HCT116 (cell line): Measurements from ENCODE around the gene LMBR1L. TPM values are rescaled to one million over a fixed set of nuclear protein-coding genes. Genes with fewer than 3 reads are reported as not detected.

ENCODE experiments used
- ATAC-seq: fragments of 200-7000 bp; cut with Tn5 transposase; 2 replicates; pipeline ENCODE4 v1.9.1; 2020; ENCODE audit warnings: mild to moderate bottlenecking, moderate library complexity
- BruUV-seq: library from RNA; stranded (reverse); fragments of 400-500 nt; replicated peaks from 2 replicates; lab custom pipeline; 2021; lab: Mats Ljungman, UMichigan
- CTCF ChIA-PET: fragments of 300-600 bp; sonication (Branson Sonifier 250); formaldehyde crosslinking; loops from one replicate; lab custom pipeline; 2021; ENCODE audit warnings: antibody characterized with exemption; lab: Charles Lee
- POLR2A ChIA-PET: fragments of 300-600, 350-600 bp; sonication (Branson Sonifier 250); formaldehyde crosslinking; loops from one replicate; lab custom pipeline; 2021; ENCODE audit warnings: antibody characterized with exemption; lab: Charles Lee
- RAD21 ChIA-PET, 2 experiments: fragments of 300-600 bp; sonication (Branson Sonifier 250); formaldehyde crosslinking; loops; one replicate each; lab custom pipeline; 2023; ENCODE audit warnings: low total read pairs in 2 of 2; ENCODE audit not compliant: uncharacterized antibody in 2 of 2, unreplicated experiment in 2 of 2, low non-redundant PET in 1 of 2; lab: Charles Lee
- DNase-seq: peaks from one replicate; pipeline ENCODE4 v3.0.0-alpha.2; 2010; ENCODE audit warnings: low read depth, low spot score
- H2AFZ ChIP-seq: fragments of 200-600 bp; shearing (Covaris generic), sonication (generic); 2 replicates; pipeline ENCODE4 v1.6.1; 2017; ENCODE audit warnings: low read depth, mixed run types, mixed read lengths, antibody characterized with exemption, low read length; ENCODE audit not compliant: poor library complexity, severe bottlenecking
- H3K27ac ChIP-seq: 2 replicates; pipeline ENCODE4 v1.5.1; 2012; ENCODE audit warnings: low read depth, low read length
- H3K27me3 ChIP-seq: fragments of 200-600 bp; sonication (generic); 2 replicates; pipeline ENCODE4 v1.6.1; 2016; ENCODE audit warnings: mixed run types, low read length, mixed read lengths; ENCODE audit not compliant: insufficient read depth
- H3K36me3 ChIP-seq, 2 experiments: fragments of 200-500 bp in 1 of 2; fragments of 200-600 bp in 1 of 2; sonication (Bioruptor generic) in 1 of 2; sonication (generic) in 1 of 2; 2 replicates each; pipeline versions ENCODE4 v1.5.1 to v1.6.1; 2014 to 2016; ENCODE audit warnings: low read length in 2 of 2, inconsistent platforms in 1 of 2, mixed read lengths in 1 of 2, mixed run types in 1 of 2; ENCODE audit not compliant: insufficient read depth in 2 of 2, control insufficient read depth in 1 of 2
- H3K4me1 ChIP-seq, 2 experiments: fragments of 200-600 bp in 1 of 2; sonication (generic) in 1 of 2; 2 replicates each; pipeline versions ENCODE4 v1.5.1 to v1.6.1; 2012 to 2017; ENCODE audit warnings: low read length in 2 of 2, inconsistent platforms in 1 of 2, mild to moderate bottlenecking in 1 of 2, mixed read lengths in 1 of 2, mixed run types in 1 of 2, moderate library complexity in 1 of 2; ENCODE audit not compliant: insufficient read depth in 2 of 2, control insufficient read depth in 1 of 2
- H3K4me2 ChIP-seq: fragments of 200-600 bp; sonication (generic); 2 replicates; pipeline ENCODE4 v1.6.1; 2017; ENCODE audit warnings: mixed run types, low read length, mixed read lengths
- H3K4me3 ChIP-seq, 2 experiments: fragments of 200-600 bp in 1 of 2; sonication (generic) in 1 of 2; replicated peaks in 1 of 2; 2 replicates each; pipeline ENCODE4 v1.5.1; 2011 to 2016; ENCODE audit warnings: low read length in 2 of 2, control low read depth in 1 of 2, low read depth in 1 of 2, mild to moderate bottlenecking in 1 of 2, mixed read lengths in 1 of 2, mixed run types in 1 of 2
- H3K79me2 ChIP-seq: fragments of 200-600 bp; sonication (generic); 2 replicates; pipeline ENCODE4 v1.6.1; 2017; ENCODE audit warnings: mild to moderate bottlenecking, mixed run types, low read length, moderate library complexity, mixed read lengths; ENCODE audit not compliant: insufficient read depth
- H3K9ac ChIP-seq: fragments of 200-600 bp; sonication (generic); 2 replicates; pipeline ENCODE4 v1.6.1; 2016; ENCODE audit warnings: low read length, mixed read lengths
- H3K9me2 ChIP-seq: fragments of 200-600 bp; sonication (generic), shearing (Covaris generic); 2 replicates; pipeline ENCODE4 v1.6.1; 2017; ENCODE audit warnings: mixed run types, mild to moderate bottlenecking, moderate library complexity; ENCODE audit not compliant: insufficient read depth
- H3K9me3 ChIP-seq, 2 experiments: fragments of 200-500 bp in 1 of 2; fragments of 200-600 bp in 1 of 2; sonication (Bioruptor generic) in 1 of 2; sonication (generic) in 1 of 2; 2 replicates each; pipeline ENCODE4 v1.6.1; 2014 to 2017; ENCODE audit warnings: low read length in 2 of 2, mixed read lengths in 2 of 2, inconsistent platforms in 1 of 2, low read depth in 1 of 2, mild to moderate bottlenecking in 1 of 2, mixed run types in 1 of 2, moderate library complexity in 1 of 2; ENCODE audit not compliant: control insufficient read depth in 1 of 2, insufficient read depth in 1 of 2
- H4K20me1 ChIP-seq: fragments of 200-600 bp; sonication (generic), shearing (Covaris generic); 2 replicates; pipeline ENCODE4 v1.6.1; 2017; ENCODE audit warnings: mixed run types, mild to moderate bottlenecking, moderate library complexity; ENCODE audit not compliant: insufficient read depth
- CBX3 ChIP-seq: IDR thresholded peaks from 2 replicates; pipeline ENCODE4 v1.6.1; 2012; ENCODE audit warnings: low read depth
- CTCF ChIP-seq, 3 experiments: fragments of 200-600 bp in 1 of 3; sonication (generic) in 1 of 3; IDR thresholded peaks in 2 of 3; conservative IDR thresholded peaks in 1 of 3; 2 replicates each; pipeline ENCODE4 v1.5.1; 2012 to 2017; ENCODE audit warnings: low read depth in 2 of 3, low read length in 2 of 3, antibody characterized with exemption in 1 of 3, borderline replicate concordance in 1 of 3, control low read depth in 1 of 3, mild to moderate bottlenecking in 1 of 3, mixed read lengths in 1 of 3, mixed run types in 1 of 3, moderate library complexity in 1 of 3; ENCODE audit not compliant: insufficient read depth in 1 of 3
- SIN3A ChIP-seq: IDR thresholded peaks from 2 replicates; pipeline ENCODE4 v1.6.1; 2012; ENCODE audit warnings: low read depth
- ZNF274 ChIP-seq: fragments of 200-500 bp; sonication (Bioruptor generic); IDR thresholded peaks from 2 replicates; pipeline ENCODE4 v1.6.1; 2014; ENCODE audit warnings: mild to moderate bottlenecking, low read depth, low read length, inconsistent platforms
- intact Hi-C: fragments of 100-400 bp; cut with micrococcal nuclease; formaldehyde crosslinking; loops from 2 replicates; pipeline ENCODE4 v1.10.0; 2022
- total RNA-seq: library from RNA; stranded (reverse); gene quantifications from one replicate; pipeline ENCODE4 v1.2.1, GENCODE V29; 2021; ENCODE audit not compliant: unreplicated experiment

The LMBR1L gene
- total RNA-seq, 1 experiment from 2014 or later: 44.4 TPM

- intact Hi-C loops: loop anchor here (1.0 kb wide), 2 partner anchors 32 to 41 kb away; no protein-coding TSS in a partner anchor
- ATAC-seq (no peak), DNase-seq (no peak)
- H3K4me2 ChIP-seq: peak overlapping the region; percentile 64
- no peaks in the 10 kb centered on the region for H3K9me3 ChIP-seq
- TF ChIP-seq ZNF274: no peak
- no peak for TF ChIP-seq CBX3
- no peak for TF ChIP-seq CTCF (IDR thresholded peaks at IDR 0.05 in 2 of 3, conservative IDR thresholded peaks at IDR 0.05 in 1 of 3; ENCODE audit: borderline replicate concordance in 1 of 3, insufficient read depth in 1 of 3, low read depth in 2 of 3, low read length in 2 of 3)
- no peak for TF ChIP-seq SIN3A
- no peaks in the 10 kb centered on the region for H3K9me2 ChIP-seq
- H3K27ac ChIP-seq: no peak overlapping the region
- ChIA-PET RAD21 (interaction anchor here in 1 of 2 experiments (1.6 to 1.8 kb wide), 2 partner anchors 26 to 32 kb away, joined by 4 to 12 read pairs; no protein-coding TSS in a partner anchor), POLR2A (interaction anchor here (1.0 to 1.6 kb wide), 7 partner anchors 9 to 134 kb away, joined by 3 to 19 read pairs (median 4); partner anchors contain the start of genes RHEBL1 and TUBA1B), CTCF (interaction anchor here (0.7 to 4.2 kb wide), 20 partner anchors 8 to 151 kb away, joined by 3 to 59 read pairs (median 11); partner anchors contain the start of genes LMBR1L, RHEBL1, TUBA1A and TUBA1B)
- H3K36me3 ChIP-seq: no peaks in the 10 kb centered on the region
- peak overlapping the region; percentile 69 for H2AFZ ChIP-seq
- no peak overlapping the region for H3K9ac ChIP-seq
- peaks cover 11 to 16% of the 10 kb centered on the region in 2 experiments for H3K4me1 ChIP-seq
- H4K20me1 ChIP-seq: no peaks in the 10 kb centered on the region
- no TSS peak for BruUV-seq
- H3K27me3 ChIP-seq: no peaks in the 10 kb centered on the region
- H3K4me3 ChIP-seq: no peak overlapping the region
- H3K79me2 ChIP-seq: no peaks in the 10 kb centered on the region
Measured at GRCh38 chr12:49088932-49089330, 21.7 kb downstream of the LMBR1L start.
